GM21723 (cell line): Measurements from ENCODE around the gene NT5C2.
A peak's percentile ranks its signal among the peaks of the same experiment; 100 is the strongest.

Experiments
- ATAC-seq: cut with Tn5 transposase; IDR thresholded peaks from one replicate; pipeline ENCODE4 v1.9.1; 2021; ENCODE audit warnings: mild to moderate bottlenecking, moderate library complexity; ENCODE audit not compliant: unreplicated experiment

Gene NT5C2

GRCh38 chr10:103125323-103126267 lies 67.5 kb downstream of the NT5C2 start:
- peak; percentile 88 for ATAC-seq

DNA sequence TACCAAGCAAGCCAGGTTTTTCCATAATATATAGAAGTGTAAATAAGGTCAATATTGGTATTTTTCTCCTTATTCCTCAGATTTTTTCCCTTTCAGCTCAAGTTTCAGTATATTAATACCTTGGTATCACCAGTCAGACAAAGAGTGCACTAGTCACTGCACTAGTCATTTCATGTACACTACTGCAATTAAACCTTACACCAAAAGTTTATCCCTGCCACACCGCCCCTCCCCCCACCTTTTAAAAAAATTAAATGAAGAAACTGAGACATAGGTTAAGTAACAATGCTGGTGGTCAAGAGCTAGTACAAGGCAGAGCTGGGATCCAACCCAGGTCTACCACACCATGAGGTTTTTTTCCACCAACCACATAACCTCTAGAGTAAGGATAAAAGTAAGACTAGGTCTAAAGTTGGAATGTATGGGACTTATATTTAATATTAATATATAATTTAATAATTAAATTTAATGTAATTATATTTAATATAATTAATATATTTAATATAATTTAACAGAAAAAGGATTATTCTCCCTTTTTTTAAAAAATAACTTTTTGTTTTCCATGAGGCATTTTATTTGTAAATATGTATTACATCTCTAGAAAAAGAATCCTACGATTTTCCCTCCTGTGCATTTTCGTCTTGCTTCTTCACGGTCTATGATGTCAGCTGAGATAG lies 68.5 kb downstream of the NT5C2 start:
- ATAC-seq: no peak

GRCh38 chr10:103123282-103124024 lies 69.6 kb downstream of the NT5C2 start:
- no peak for ATAC-seq

DNA sequence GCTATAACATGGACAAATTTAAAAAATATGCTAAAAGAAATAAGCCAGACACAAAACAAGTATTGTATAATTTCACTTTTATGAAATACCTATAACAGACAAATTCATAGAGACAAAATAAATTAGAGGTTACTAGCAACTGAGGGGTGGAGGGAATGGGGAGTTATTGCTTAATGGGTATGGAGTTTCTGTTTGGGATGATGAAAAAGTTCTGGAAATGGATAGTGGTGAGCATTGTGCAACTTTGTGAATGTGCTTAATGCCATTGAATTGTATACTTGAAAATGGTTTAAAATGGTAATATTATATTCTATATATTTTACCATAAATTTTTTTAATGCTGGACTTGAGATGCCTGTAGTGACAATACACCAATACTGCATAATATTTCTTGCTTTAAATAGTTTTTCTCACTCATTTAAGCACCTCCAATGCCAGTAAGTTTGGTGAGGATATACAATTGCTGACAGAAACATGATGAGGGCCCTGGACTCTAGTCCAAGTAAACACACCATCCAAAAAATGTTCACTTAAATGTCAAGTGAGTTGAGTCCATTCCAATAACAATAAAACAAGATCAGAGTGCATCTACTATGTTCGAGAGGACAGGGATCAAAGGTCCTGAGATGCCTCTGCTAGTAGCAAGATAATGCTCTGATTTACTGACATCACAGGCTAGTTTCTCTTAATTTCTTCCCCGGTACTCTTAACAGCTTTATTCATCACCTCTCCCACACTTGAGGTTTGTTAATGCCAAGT lies 71.9 kb downstream of the NT5C2 start:
- ATAC-seq: no peak

GRCh38 chr10:103120546-103120945 lies 72.5 kb downstream of the NT5C2 start:
- no peak for ATAC-seq

DNA sequence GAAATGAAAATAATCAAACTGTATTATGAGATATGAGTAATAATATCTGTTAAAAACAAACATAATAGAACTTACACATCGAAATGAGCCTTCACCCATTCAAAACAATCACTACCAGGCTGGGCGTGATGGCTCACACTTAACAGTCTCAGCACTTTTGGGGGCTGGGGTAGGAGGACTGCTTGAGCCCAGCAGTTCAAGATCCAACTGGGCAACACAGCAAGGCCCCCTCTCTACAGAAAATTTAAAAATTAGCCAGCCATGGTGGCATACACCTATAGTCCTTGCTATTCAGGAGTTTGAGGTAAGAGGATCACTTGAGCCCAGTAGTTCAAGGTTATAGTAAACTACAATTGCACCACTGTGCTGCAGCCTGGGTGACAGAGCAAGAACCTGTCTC lies 75.8 kb downstream of the NT5C2 start:
- ATAC-seq: no peak

GRCh38 chr10:103114876-103115275 lies 78.2 kb downstream of the NT5C2 start:
- ATAC-seq: no peak

- peak; percentile 64 for ATAC-seq
Observed at GRCh38 chr10:103111918-103112877, 80.9 kb downstream of the NT5C2 start.

- ATAC-seq: peak; percentile 72
Observed at GRCh38 chr10:103111031-103111917, 81.8 kb downstream of the NT5C2 start.

DNA sequence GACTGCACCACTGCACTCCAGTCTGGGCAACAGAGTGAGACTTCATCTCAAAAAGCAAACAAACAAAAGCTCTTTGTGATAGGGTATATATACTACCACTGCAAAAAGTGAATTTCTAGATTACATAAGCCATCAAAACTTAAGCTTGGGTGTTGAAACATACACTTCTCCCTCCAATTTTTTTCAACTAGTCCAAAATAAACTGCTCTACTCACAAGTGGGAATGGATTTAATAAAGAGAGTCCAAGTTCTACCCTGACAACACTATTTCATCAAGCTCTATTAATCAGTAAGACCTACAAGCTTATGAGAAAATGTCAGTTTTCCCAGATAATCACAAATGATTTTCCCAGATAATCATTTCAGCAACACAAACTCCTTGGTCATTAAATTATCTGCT lies 82.7 kb downstream of the NT5C2 start:
- no peak for ATAC-seq

GRCh38 chr10:103109821-103110220 lies 83.3 kb downstream of the NT5C2 start:
- no peak for ATAC-seq

GRCh38 chr10:103106539-103106938 lies 86.5 kb downstream of the NT5C2 start:
- ATAC-seq: no peak

DNA sequence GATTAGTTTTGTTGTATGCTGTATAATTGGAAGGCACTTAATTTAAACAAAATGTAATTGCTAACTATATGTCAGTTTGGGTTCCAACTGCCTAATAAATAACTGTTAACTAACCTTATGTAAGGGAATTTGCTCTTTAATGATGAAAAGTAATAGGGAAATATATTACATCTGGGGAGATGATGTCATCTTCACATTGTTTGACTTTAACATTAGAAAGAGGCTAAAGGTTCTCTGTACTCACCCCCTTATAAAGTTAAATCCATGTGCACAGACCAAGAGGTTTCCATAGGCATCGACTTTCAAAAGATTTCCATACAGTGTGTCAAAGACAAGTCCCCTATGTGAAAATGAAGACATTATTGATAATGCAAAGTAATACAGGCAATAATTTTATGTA lies 87.6 kb downstream of the NT5C2 start:
- no peak for ATAC-seq

GRCh38 chr10:103104721-103105120 lies 88.4 kb downstream of the NT5C2 start:
- ATAC-seq: no peak

GRCh38 chr10:103103989-103104388 lies 89.1 kb downstream of the NT5C2 start:
- no peak for ATAC-seq

DNA sequence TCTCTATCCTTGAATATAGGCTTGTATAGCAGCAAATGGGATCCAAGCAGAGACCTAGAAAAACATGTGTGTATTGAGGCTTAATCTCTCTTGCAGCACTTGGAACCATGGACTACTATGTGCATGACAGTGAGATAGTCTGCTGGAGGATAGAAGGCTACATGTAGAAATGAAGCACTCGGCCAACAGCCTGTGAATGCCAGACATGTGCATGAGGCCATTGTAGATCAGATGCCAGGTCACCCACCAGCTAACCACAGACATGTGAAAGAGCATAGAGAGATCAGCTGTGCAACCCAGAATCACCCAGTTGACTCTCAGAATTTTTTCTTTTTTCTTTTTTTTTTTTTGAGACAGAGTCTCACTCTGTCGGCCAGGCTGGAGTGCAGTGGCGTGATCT lies 90.9 kb downstream of the NT5C2 start:
- ATAC-seq: no peak

GRCh38 chr10:103100620-103101019 lies 92.5 kb downstream of the NT5C2 start:
- ATAC-seq: no peak

DNA sequence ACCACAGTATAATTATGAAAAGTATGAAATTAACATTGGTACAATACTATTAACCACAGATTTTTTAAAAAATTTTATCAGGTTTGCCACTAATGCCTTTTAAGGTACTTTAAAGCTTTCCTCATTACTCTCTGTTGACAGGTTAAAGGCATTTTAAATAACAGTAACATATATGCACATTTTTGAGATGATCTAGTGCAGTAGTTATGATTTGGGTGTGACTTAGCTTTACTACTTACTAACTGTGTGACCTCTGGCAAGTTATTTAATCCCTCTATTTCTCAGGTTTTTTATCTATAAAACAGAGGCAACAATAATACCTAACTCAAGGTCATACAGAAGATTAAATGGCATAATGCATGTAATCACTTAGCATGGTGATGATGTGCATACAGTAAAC lies 94.8 kb downstream of the NT5C2 start:
- ATAC-seq: no peak

- no peak for ATAC-seq
Observed at GRCh38 chr10:103096130-103096529, 96.9 kb downstream of the NT5C2 start.
